H1 (cell line): ENCODE results near the gene CRHR2. TPM values are rescaled to one million over a fixed set of nuclear protein-coding genes. Genes with fewer than 3 reads are reported as not detected.

ENCODE experiments used
- CTCF ChIA-PET: fragments of 300-600 bp; sonication (Branson Sonifier 250); formaldehyde crosslinking; loops from one replicate; lab custom pipeline; 2021; ENCODE audit not compliant: partially characterized antibody; lab: Charles Lee
- POLR2A ChIA-PET: fragments of 300-600 bp; sonication (Branson Sonifier 250); formaldehyde crosslinking; loops from one replicate; lab custom pipeline; 2021; ENCODE audit warnings: inconsistent platforms; ENCODE audit not compliant: partially characterized antibody; lab: Charles Lee
- DNase-seq, 2 experiments: peaks; one replicate each; pipeline versions ENCODE4 v3.0.0 to v3.0.0-alpha.2; 2010 to 2022; ENCODE audit warnings: low spot score in 2 of 2, low read depth in 1 of 2, mixed read lengths in 1 of 2
- FAIRE-seq: peaks from 2 replicates; lab custom pipeline; 2011; peaks lifted over from hg19 to GRCh38; lab: Jason Lieb, UNC
- H2AFZ ChIP-seq: 2 replicates; pipeline ENCODE4 v1.8.1; 2012; ENCODE audit warnings: low read length, inconsistent platforms
- H2AK5ac ChIP-seq: 2 replicates; pipeline ENCODE4 v1.6.1; 2013; ENCODE audit warnings: low read depth, low read length
- H2BK120ac ChIP-seq: replicated peaks from 2 replicates; pipeline ENCODE3; 2013; ENCODE audit warnings: low read depth, low read length, inconsistent platforms
- H2BK12ac ChIP-seq: 2 replicates; pipeline ENCODE4 v1.6.1; 2013; ENCODE audit warnings: low read depth, low read length
- H2BK15ac ChIP-seq: 2 replicates; pipeline ENCODE4 v1.6.1; 2013; ENCODE audit warnings: low read length
- H2BK20ac ChIP-seq: 2 replicates; pipeline ENCODE4 v1.6.1; 2013; ENCODE audit warnings: low read length
- H2BK5ac ChIP-seq: 2 replicates; pipeline ENCODE4 v1.6.1; 2013; ENCODE audit warnings: low read depth, low read length
- H3K14ac ChIP-seq: 2 replicates; pipeline ENCODE4 v1.6.1; 2013; ENCODE audit warnings: inconsistent platforms; ENCODE audit not compliant: insufficient read length
- H3K18ac ChIP-seq: 2 replicates; pipeline ENCODE4 v1.6.1; 2013; ENCODE audit warnings: low read length; ENCODE audit errors: extremely low read depth
- H3K23ac ChIP-seq: 2 replicates; pipeline ENCODE4 v1.6.1; 2013; ENCODE audit warnings: inconsistent platforms; ENCODE audit not compliant: insufficient read length
- H3K23me2 ChIP-seq: 2 replicates; pipeline ENCODE4 v1.6.1; 2013; ENCODE audit warnings: low read depth, low read length
- H3K27ac ChIP-seq: 2 replicates; pipeline ENCODE4 v1.6.1; 2011; ENCODE audit warnings: low read depth, low read length, inconsistent platforms
- H3K27me3 ChIP-seq, 4 experiments: replicated peaks in 1 of 4; 1 replicate in 1 of 4; 2 replicates in 3 of 4; pipeline versions ENCODE4 v1.6.1 to v1.8.1; 2011 to 2013; ENCODE audit warnings: low read length in 3 of 4, mild to moderate bottlenecking in 3 of 4, inconsistent platforms in 2 of 4, mixed read lengths in 2 of 4, moderate library complexity in 1 of 4; ENCODE audit not compliant: control insufficient read depth in 3 of 4, insufficient read depth in 3 of 4; ENCODE audit errors: extremely low read depth in 1 of 4
- H3K36me3 ChIP-seq, 4 experiments: 2 replicates each; pipeline versions ENCODE4 v1.6.1 to v1.8.1; 2011 to 2013; ENCODE audit warnings: mild to moderate bottlenecking in 4 of 4, low read length in 3 of 4, moderate library complexity in 2 of 4, control low read depth in 1 of 4, inconsistent platforms in 1 of 4; ENCODE audit not compliant: insufficient read depth in 4 of 4, control insufficient read depth in 2 of 4
- H3K4ac ChIP-seq: replicated peaks from 2 replicates; pipeline ENCODE3; 2013; ENCODE audit warnings: low read length, low read depth, mixed read lengths, inconsistent platforms; ENCODE audit not compliant: insufficient read length
- H3K4me1 ChIP-seq, 4 experiments: replicated peaks in 1 of 4; 1 replicate in 1 of 4; 2 replicates in 3 of 4; pipeline versions ENCODE4 v1.6.1 to v1.8.1; 2011 to 2013; ENCODE audit warnings: low read length in 3 of 4, inconsistent platforms in 2 of 4, mixed read lengths in 1 of 4; ENCODE audit not compliant: insufficient read depth in 4 of 4, control insufficient read depth in 3 of 4
- H3K4me2 ChIP-seq, 2 experiments: 2 replicates each; pipeline versions ENCODE4 v1.6.1 to v1.8.1; 2011 to 2013; ENCODE audit warnings: low read depth in 2 of 2, low read length in 2 of 2, control low read depth in 1 of 2, inconsistent platforms in 1 of 2, mild to moderate bottlenecking in 1 of 2; ENCODE audit not compliant: insufficient read depth in 1 of 2
- H3K4me3 ChIP-seq, 4 experiments: fragments of 200-600, 300-600 bp in 1 of 4; sonication (generic), shearing (Covaris generic), sonication (Bioruptor Twin) in 1 of 4; 2 replicates each; pipeline versions ENCODE4 v1.5.1 to v1.8.1; 2011 to 2016; ENCODE audit warnings: low read length in 4 of 4, low read depth in 3 of 4, control low read depth in 2 of 4, inconsistent platforms in 2 of 4, mild to moderate bottlenecking in 2 of 4, mixed read lengths in 1 of 4, moderate library complexity in 1 of 4; ENCODE audit not compliant: insufficient read depth in 2 of 4; ENCODE audit errors: extremely low read depth in 1 of 4
- H3K56ac ChIP-seq: replicated peaks from 2 replicates; pipeline ENCODE3; 2013; ENCODE audit warnings: low read depth, mild to moderate bottlenecking, mixed read lengths, low read length, inconsistent platforms; ENCODE audit not compliant: insufficient read length
- H3K79me1 ChIP-seq: 2 replicates; pipeline ENCODE4 v1.6.1; 2013; ENCODE audit warnings: low read depth, low read length, control low read depth
- H3K79me2 ChIP-seq, 2 experiments: 2 replicates each; pipeline versions ENCODE4 v1.6.1 to v1.8.1; 2012 to 2013; ENCODE audit warnings: low read length in 2 of 2, mild to moderate bottlenecking in 2 of 2, inconsistent platforms in 1 of 2; ENCODE audit not compliant: insufficient read depth in 2 of 2, control insufficient read depth in 1 of 2
- H3K9ac ChIP-seq, 4 experiments: replicated peaks in 1 of 4; 1 replicate in 1 of 4; 2 replicates in 3 of 4; pipeline versions ENCODE4 v1.6.1 to v1.8.1; 2011 to 2013; ENCODE audit warnings: low read depth in 3 of 4, low read length in 3 of 4, control low read depth in 2 of 4, mild to moderate bottlenecking in 2 of 4, moderate library complexity in 2 of 4, inconsistent platforms in 1 of 4; ENCODE audit errors: extremely low read depth in 1 of 4
- H3K9me3 ChIP-seq, 2 experiments: 2 replicates each; pipeline versions ENCODE4 v1.6.1 to v1.8.1; 2012 to 2013; ENCODE audit warnings: mild to moderate bottlenecking in 2 of 2, moderate library complexity in 2 of 2, control low read depth in 1 of 2, inconsistent platforms in 1 of 2, low read depth in 1 of 2, low read length in 1 of 2, mixed read lengths in 1 of 2; ENCODE audit not compliant: insufficient read depth in 2 of 2
- H4K20me1 ChIP-seq, 2 experiments: replicated peaks in 1 of 2; 2 replicates each; pipeline versions ENCODE3 to v1.8.1; 2011 to 2013; ENCODE audit warnings: inconsistent platforms in 2 of 2, low read length in 2 of 2, mild to moderate bottlenecking in 1 of 2; ENCODE audit not compliant: insufficient read depth in 2 of 2, control insufficient read depth in 1 of 2
- H4K5ac ChIP-seq: 2 replicates; pipeline ENCODE4 v1.6.1; 2013; ENCODE audit warnings: low read length, low read depth, mixed read lengths, inconsistent platforms; ENCODE audit not compliant: insufficient read length
- H4K8ac ChIP-seq: 2 replicates; pipeline ENCODE4 v1.8.0; 2013; ENCODE audit warnings: mild to moderate bottlenecking, moderate library complexity, low read length, inconsistent platforms; ENCODE audit not compliant: insufficient read depth; ENCODE audit errors: extremely low read depth
- H4K91ac ChIP-seq: replicated peaks from 2 replicates; pipeline ENCODE3; 2013; ENCODE audit warnings: low read length, mixed read lengths, inconsistent platforms; ENCODE audit not compliant: insufficient read length
- ATF3 ChIP-seq: IDR thresholded peaks from 2 replicates; pipeline ENCODE4 v1.6.1; 2011; ENCODE audit warnings: low read depth, mild to moderate bottlenecking, low read length; ENCODE audit not compliant: insufficient read depth
- BACH1 ChIP-seq: IDR thresholded peaks from 2 replicates; pipeline ENCODE4 v1.6.1; 2012; ENCODE audit warnings: low read length, improper control_type of control experiment
- CHD1 ChIP-seq: IDR thresholded peaks from 2 replicates; pipeline ENCODE4 v1.6.1; 2012; ENCODE audit warnings: low read depth, low read length, improper control_type of control experiment
- HDAC6 ChIP-seq: IDR thresholded peaks from one replicate; pipeline ENCODE4 v1.7.1; 2012; ENCODE audit warnings: low read depth, mild to moderate bottlenecking, inconsistent platforms, low read length, moderate library complexity
- JUN ChIP-seq: IDR thresholded peaks from 2 replicates; pipeline ENCODE4 v1.6.1; 2011; ENCODE audit warnings: low read depth, mild to moderate bottlenecking, improper control_type of control experiment, low read length
- PHF8 ChIP-seq: fragments of 200-600 bp; sonication (generic); conservative IDR thresholded peaks from 2 replicates; pipeline ENCODE4 v1.7.1; 2012; ENCODE audit warnings: low read depth, mild to moderate bottlenecking, inconsistent platforms, low read length, moderate library complexity
- SIX5 ChIP-seq: IDR thresholded peaks from 2 replicates; pipeline ENCODE4 v1.6.1; 2011; ENCODE audit warnings: mild to moderate bottlenecking, low read depth, low read length
- TAF7 ChIP-seq: optimal IDR thresholded peaks from 2 replicates; pipeline ENCODE3; 2011; ENCODE audit warnings: low read depth, mild to moderate bottlenecking, inconsistent platforms, low read length, moderate library complexity, borderline replicate concordance
- WGBS, 2 experiments: shearing (Covaris generic) in 1 of 2; methylation state at CpG; one replicate each; pipeline versions ENCODE4 v1.1.6 to v1.1.7; 2013 to 2015; ENCODE audit warnings: low lambda C conversion rate in 2 of 2, mixed read lengths in 2 of 2, inconsistent platforms in 1 of 2, low coverage in 1 of 2, missing lambda C conversion rate in 1 of 2; ENCODE audit not compliant: insufficient replicate concordance in 2 of 2, insufficient coverage in 1 of 2, insufficient read length in 1 of 2; ENCODE audit errors: extremely low coverage in 1 of 2, missing lambda C conversion rate in 1 of 2; 5-methylcytosine and 5-hydroxymethylcytosine counted together
- polyA plus RNA-seq, 7 experiments: library from polyadenylated mRNA; depleted of rRNA in 3 of 7; stranded (reverse) in 5 of 7; unstranded in 2 of 7; fragments of >200 nt in 5 of 7; fragments of 200-250 nt in 2 of 7; gene quantifications; 1 replicate in 5 of 7; 2 replicates in 1 of 7; 4 replicates in 1 of 7; pipeline versions ENCODE4 v1.2.1 to v1.2.3, GENCODE V29; 2011 to 2013; ENCODE audit warnings: missing spikeins in 2 of 7, mixed read lengths in 2 of 7
- total RNA-seq: library from RNA; stranded (reverse); fragmentation: NEBNext Ultra II Directional; extraction: Animal tissue kit (Norgen Biotek cat#: 25700); gene quantifications from 2 replicates; pipeline ENCODE4 v1.2.1, GENCODE V29; 2021

CRHR2 gene
- total and polyA plus RNA-seq, 2 of the 8 experiments (the other 6 are each of a cell fraction or from before 2014, with no cell fraction given), result 0.37 to 1.3 TPM

- no peak overlapping the region for H3K4ac ChIP-seq
- H2BK12ac ChIP-seq, result no peak overlapping the region
- H3K14ac ChIP-seq, result no peak overlapping the region
- H2AK5ac ChIP-seq, result no peak overlapping the region
- DNase-seq, result no peak
- H3K23ac ChIP-seq, result no peak overlapping the region
- no peak overlapping the region for H2BK5ac ChIP-seq
- H3K18ac ChIP-seq, result no peak overlapping the region
- H2BK120ac ChIP-seq, result no peak overlapping the region
- H3K79me1 ChIP-seq, result no peaks in the 10 kb centered on the region
- no peak overlapping the region for H2BK15ac ChIP-seq
- no peak overlapping the region for H4K8ac ChIP-seq
- no peaks in the 10 kb centered on the region for H3K79me2 ChIP-seq
- TF ChIP-seq BACH1 (no peak), CHD1 (no peak), ATF3 (no peak), PHF8 (no peak), HDAC6 (no peak), TAF7 (no peak), SIX5 (no peak), JUN (no peak)
- H3K4me3 ChIP-seq, result no peak overlapping the region
- ChIA-PET POLR2A (interaction anchor here (1.3 kb wide), 1 partner anchor 13 kb away, joined by 3 read pairs; no protein-coding TSS in a partner anchor), CTCF (interaction anchor here (1.0 to 2.6 kb wide), 4 partner anchors 11 to 69 kb away, joined by 3 to 16 read pairs (median 4); no protein-coding TSS in a partner anchor)
- no peaks in the 10 kb centered on the region; a peak in 2 of 7 replicates for H3K27me3 ChIP-seq
- peaks cover 0 to 7% (median 3%) of the 10 kb centered on the region in 4 experiments; a peak in 3 of 7 replicates for H3K4me1 ChIP-seq
- WGBS, 2 experiments, result 85% methylated on average over 2 of the region's 2 CpGs; no CpG with 5 or more reads in 1 of the 2 experiments
- H3K56ac ChIP-seq, result no peak overlapping the region
- no peaks in the 10 kb centered on the region for H3K36me3 ChIP-seq
- H4K5ac ChIP-seq, result no peak overlapping the region
- peaks cover 4% of the 10 kb centered on the region; the same call in 1 of the 2 replicates for H3K23me2 ChIP-seq
- no peaks in the 10 kb centered on the region for H4K20me1 ChIP-seq
- H3K9ac ChIP-seq, result no peak overlapping the region
- no peak for FAIRE-seq
- no peak overlapping the region for H2BK20ac ChIP-seq
- no peak overlapping the region for H2AFZ ChIP-seq
- H3K4me2 ChIP-seq, result no peak overlapping the region
- peaks cover 18 to 22% of the 10 kb centered on the region in 2 experiments for H3K9me3 ChIP-seq
- H4K91ac ChIP-seq, result no peak overlapping the region
- H3K27ac ChIP-seq, result no peak overlapping the region
Observed at GRCh38 chr7:30722187-30722586, 39.9 kb upstream of the CRHR2 start.
